Activated CD8-positive, alpha-beta memory T cell treated with anti-CD3 and anti-CD28 coated beads, Interleukin-2, amount 50 U/mL, for 1 hour (primary cell): ENCODE measurements around the gene UGT3A1.
"Not testable (repeated sequence)": the region's sequence is repeated elsewhere in the genome, so short reads cannot be mapped to it uniquely, and the experiment has no call there.

ENCODE experiments used
- DNase-seq: peaks from one replicate; pipeline ENCODE4 v3.0.0-alpha.2; 2020; ENCODE audit errors: extremely low read depth

Gene UGT3A1, protein sequence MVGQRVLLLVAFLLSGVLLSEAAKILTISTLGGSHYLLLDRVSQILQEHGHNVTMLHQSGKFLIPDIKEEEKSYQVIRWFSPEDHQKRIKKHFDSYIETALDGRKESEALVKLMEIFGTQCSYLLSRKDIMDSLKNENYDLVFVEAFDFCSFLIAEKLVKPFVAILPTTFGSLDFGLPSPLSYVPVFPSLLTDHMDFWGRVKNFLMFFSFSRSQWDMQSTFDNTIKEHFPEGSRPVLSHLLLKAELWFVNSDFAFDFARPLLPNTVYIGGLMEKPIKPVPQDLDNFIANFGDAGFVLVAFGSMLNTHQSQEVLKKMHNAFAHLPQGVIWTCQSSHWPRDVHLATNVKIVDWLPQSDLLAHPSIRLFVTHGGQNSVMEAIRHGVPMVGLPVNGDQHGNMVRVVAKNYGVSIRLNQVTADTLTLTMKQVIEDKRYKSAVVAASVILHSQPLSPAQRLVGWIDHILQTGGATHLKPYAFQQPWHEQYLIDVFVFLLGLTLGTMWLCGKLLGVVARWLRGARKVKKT

GRCh38 chr5:35990941-35991611 is at the start of gene UGT3A1:
TSS of gene UGT3A1 (minus strand) at chr5:35991390. CDS start at chr5:35991240, 150 bp downstream.
- DNase-seq: no peak

DNA sequence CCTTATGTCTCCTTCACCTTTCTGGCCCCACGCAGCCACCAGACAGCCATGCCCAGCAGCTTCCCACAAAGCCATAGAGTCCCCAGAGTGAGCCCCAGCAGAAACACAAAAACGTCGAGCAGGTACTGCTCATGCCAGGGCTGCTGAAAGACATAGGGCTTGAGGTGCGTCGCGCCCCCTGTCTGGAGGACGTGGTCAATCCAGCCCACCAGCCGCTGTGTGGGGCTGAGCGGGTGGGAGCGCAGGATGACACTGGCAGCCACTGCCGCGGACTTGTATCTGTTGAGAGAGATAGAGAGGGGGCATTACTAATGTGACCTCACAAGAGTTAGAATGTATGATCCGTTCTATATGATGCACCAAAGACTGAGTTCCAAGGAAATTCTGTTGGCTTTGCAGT is 44.5 kb upstream of the UGT3A1 start:
- no peak for DNase-seq

DNA sequence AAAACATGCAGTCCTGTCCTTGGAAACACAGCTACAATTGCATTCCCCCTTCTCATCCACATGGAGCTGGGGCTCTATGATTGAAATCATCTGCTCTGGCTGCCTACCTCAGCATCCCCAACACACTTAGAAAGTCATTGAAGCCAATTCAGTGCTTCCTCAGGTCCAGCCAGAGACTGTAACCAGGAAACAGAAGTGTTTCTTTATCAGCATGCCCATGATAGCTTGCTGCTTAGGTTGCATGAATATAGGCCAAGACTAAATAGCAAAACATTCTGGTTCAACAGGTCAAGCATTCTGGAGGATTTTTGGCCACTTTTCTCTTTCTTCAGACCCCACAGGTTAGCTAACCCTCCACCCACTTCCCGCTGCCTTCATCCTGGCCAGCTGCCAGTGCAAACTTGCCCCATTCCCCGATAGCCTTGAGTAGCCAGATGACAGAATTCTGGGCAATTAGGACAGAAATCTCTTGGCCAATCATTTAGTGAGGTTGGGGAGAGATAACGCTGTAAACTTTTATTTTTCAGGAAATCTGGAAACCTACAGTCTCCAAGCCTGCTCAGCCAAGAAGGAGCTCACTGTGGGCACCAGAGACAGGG is 43.4 kb upstream of the UGT3A1 start:
- not testable (repeated sequence) for DNase-seq

DNA sequence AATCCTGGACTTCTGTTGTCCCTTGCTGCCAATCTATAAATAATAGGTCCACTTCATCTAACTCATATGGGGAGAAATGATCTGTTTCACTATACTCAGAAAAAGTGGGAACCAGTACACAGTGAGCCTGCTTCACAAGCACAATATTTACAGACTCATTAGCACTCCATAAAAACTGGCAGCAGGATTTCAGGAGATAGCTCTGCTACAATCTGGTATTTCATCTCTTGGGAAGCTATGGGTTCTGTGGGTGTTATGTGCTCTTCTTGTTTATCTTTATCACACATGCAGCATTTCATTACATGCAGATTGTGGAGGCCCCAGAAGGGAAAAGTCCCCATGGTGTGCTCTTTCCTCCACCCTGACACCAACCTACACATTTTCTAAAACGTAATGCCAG is 42.3 kb upstream of the UGT3A1 start:
- no peak for DNase-seq

- DNase-seq: no peak
These were observed 41.9 kb upstream of the UGT3A1 start for GRCh38 chr5:36033047-36033446.

- no peak for DNase-seq
These were observed 40.0 kb upstream of the UGT3A1 start for GRCh38 chr5:36031223-36031622.

DNA sequence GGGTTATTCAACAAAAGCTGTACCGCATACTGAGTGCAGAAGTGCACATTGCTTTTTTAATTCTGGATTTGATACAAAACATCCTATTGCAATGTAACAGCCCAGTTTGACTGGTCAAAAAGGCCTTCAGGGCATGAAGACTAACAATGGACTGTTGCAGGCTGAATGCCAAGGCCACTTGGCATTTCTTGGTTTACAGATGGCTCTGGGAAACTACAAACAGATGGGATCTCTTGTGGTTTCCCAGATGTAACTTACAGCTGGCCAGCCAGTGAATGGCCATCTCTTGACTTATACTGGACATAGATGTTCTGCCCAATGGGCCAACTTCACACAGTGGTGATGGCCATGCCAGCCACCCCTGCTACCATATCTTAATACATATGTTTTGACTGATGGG is 38.7 kb upstream of the UGT3A1 start:
- no peak for DNase-seq

GRCh38 chr5:36028816-36029465 is 37.8 kb upstream of the UGT3A1 start:
- DNase-seq: no peak

DNA sequence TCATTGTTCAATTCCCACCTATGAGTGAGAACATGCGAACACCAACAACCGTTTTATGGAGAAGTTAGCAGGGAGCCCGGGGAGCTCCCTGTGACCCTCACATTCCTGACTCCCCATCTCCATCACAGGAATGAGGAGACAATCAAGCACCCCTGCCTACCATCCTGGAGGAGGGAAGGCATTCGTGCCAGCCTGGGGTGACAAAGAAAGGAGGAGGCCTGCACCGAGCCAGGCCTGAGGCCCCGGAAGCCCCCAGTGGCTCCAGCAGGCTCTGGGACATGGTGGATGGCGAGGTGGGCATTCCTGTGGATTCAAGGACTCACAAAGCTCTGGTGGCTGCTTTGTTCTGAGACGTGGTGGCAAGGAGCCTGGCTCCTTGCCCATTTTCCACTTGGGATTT is 36.5 kb upstream of the UGT3A1 start:
- no peak for DNase-seq

DNA sequence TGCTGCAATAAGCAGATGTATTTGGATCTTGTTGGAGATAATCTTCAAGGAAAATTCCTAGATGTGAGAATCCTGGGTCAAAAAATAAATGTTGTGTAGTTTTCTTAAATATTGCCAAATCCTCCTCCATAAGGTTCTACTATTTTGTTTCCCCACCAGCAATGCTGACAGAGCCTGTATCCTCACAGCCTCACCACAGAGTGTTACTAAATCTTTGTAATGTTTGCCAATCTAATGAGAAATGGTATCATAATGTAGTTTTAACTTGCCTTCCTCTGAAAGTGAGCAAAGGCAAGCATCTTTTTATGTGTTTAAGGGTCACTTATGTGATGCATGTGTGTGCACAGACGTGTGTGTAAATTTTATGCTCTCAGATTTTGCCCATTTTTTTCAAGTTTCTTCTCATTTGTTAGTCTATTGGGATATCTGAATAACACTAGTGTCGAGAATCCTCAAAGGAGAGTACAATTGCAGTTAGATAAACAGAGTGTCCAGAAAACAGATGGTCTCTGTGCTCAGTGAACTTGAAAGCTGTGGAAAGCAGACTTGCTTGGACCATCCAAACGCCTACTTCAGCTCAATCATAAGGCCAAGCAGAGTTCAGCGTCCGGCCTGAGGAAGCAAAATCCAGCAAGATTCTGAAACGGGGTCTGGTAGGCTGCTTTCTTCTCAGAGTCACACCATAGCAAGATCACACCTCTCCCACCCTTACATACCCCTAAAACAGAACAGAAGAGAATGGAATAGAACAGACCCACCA is 35.7 kb upstream of the UGT3A1 start:
- no peak for DNase-seq

DNA sequence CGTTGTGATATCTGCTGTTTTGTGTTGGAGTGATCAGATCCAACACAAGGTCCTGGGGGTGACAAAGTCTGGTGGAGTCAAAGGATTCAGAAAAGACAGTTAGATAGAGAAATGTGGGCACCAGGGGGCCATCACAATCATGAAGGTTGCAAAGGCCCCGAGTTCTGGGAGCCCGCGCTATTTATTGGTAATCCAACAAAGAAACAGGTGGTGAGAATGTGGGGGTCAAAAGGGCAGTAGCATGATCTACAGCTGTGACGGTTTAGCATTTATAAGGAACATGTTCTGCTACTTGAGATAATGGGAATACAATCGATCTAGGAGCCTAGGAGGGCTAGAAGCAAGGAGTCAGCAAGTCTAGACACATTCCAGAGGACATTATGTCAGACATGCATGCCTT is 31.1 kb upstream of the UGT3A1 start:
- not testable (repeated sequence) for DNase-seq

- DNase-seq: not testable (repeated sequence)
These were observed 28.4 kb upstream of the UGT3A1 start for GRCh38 chr5:36019584-36019983.

- no peak for DNase-seq
These were observed 26.4 kb upstream of the UGT3A1 start for GRCh38 chr5:36017622-36018021.

DNA sequence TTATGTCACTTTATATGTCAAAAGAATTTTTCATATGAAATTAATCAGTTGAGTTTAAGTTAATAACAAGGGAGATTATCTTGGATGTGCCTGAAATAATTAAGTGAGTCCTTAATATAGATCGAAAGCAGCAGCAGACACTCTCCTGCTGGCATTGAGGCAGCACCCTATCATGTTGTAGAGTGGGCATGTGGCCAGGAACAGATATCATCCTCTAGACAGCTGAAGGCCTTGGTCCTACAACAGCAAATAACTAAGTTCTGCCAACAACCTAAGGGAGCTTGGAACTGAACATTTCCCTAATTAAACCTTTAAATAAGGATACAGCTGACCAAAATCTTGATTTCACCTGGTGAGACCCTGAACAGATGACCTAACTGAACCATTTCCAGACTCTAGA is 25.8 kb upstream of the UGT3A1 start:
- DNase-seq: no peak

DNA sequence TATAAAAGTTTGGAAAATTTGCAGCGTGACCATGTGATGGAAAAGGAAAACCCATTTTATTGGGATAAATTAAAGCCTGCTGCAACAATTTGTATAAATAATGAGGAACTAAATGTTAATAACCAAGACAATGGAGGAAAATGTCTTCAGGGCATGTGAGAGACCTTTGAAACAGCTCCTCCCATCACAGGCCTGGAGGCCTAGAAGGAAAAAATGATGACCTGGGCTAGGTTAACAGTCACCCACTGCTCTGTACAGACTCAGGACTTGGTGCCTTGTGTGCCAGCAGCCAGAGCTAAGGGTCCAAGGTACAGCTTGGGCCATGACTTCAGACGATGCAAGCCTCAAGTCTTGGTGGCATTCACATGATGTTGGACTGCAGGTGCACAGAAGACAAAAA is 22.0 kb upstream of the UGT3A1 start:
- DNase-seq: no peak

DNA sequence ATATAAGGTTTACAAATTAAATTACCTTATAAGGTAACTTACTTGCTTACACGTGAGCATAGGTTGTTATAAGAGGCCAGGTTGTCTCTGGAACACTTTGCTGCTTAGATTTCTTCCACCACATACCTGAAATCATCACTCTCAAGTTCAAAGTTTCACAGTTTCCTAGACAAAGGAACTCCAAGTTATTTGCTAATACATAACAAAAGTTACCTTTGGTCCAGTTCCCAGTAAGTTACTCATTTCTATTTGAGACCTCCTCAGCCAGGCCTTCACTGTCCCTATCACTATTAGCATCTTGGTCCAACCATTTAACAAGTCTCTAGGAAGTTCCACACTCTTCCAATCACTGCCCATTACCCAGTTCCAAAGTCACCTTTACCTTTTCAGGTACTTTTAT is 18.5 kb upstream of the UGT3A1 start:
- no peak for DNase-seq

GRCh38 chr5:36007366-36007765 is 16.2 kb upstream of the UGT3A1 start:
- no peak for DNase-seq

DNA sequence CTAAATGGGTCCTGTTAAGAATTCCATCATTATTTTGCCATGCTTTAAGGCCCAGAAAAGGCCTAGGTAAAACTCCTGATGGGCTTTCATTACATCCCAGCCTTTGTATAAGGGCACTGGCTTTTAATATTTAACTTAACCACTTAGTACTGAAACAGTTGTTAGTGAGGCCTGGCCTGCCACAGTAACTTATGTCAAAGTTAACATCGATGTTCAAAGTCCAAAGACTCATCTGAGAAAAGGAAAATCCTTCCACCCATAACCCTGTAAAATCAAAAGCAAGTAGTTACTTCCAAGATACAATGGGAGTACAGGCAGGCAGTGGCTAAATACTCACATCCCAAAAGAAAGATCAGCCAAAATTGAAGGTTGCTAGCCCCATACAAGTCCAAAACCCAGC is 15.0 kb upstream of the UGT3A1 start:
- DNase-seq: no peak

DNA sequence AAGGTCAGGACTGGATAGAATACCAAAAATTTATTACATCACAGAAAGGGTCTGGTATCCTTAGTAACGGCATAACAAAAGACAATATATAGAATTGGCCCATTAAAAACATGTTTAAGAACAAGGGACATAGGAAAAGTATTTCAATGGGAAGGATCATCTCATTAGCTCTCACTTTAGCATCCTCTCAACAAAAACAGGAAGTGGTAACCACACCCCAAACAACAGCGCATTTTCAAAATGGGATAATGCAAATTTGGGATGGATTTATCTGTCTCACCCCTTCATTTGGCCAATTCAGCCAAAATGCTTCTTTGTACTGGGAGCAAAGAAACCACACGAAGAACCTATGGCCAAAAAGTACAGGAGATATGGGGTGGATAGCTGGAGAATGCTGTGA is 9.8 kb upstream of the UGT3A1 start:
- no peak for DNase-seq

DNA sequence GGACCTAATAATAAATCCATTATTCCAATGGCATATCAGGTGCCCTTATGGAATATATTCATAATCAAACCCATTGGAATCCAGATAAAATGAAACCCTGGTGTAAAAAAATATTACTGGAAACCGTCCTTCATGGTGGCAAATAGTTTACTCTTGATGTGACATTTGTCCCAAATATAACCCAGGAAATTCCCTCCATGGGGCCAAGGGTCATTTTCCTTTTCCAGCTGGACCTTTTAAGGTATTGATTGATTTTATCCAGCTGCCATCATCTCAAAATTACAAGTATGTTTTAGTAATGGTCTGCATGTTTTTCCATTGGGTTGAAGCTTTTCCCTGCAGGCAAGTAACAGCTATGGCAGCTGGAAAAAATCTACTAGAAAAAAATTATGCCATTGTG is 8.4 kb upstream of the UGT3A1 start:
- no peak for DNase-seq

DNA sequence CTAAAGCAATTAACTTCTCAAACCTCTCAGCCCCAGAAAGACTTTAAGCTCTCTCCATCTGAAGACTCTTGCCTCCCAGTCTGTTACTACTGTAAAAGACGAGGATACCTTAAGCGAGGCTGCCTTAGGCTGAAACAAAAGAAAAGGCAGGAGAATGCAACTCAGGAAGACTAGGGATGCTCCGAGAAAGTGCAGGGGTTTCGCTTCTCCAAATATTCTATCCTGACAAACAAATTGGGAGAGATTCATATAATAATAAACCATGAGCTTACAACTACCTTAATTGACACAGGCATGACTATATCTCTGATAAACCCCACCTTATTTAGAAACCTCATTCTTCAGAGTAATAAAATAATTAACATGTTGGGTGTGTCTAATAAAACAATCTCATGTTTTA is 4.9 kb upstream of the UGT3A1 start:
- no peak for DNase-seq

DNA sequence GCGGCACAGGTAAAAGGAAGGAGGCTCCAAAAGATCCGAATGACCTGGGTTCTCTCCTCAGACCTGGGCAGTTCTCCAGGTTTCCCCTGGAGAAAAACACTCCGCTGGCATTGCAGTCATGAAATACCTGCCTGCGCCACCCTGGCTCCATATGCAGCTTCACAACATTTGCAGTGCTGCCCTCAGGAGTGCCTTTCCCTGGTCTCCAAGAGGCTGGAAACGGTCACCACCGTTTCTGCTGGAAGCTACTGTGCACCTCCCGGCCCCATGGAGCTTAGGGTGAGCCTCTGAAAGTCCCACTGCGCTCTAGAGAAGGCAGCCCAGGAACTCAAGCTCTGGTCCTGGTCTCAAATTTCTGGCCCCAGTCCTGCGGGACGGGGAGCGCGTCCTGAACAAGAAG is 670 bp downstream of the UGT3A1 start:
- DNase-seq: no peak
